HG02588 (cell line): ENCODE results near the gene EVL.

Experiments
- ATAC-seq: cut with Tn5 transposase; IDR thresholded peaks from one replicate; pipeline ENCODE4 v1.9.1; 2021; ENCODE audit warnings: mild to moderate bottlenecking, moderate library complexity; ENCODE audit not compliant: unreplicated experiment

The EVL gene

GRCh38 chr14:100106250-100107112 is 41.3 kb downstream of the EVL start:
- no peak for ATAC-seq

GRCh38 chr14:100107236-100107635 is 42.0 kb downstream of the EVL start:
- no peak for ATAC-seq

GRCh38 chr14:100108042-100108825 is 43.0 kb downstream of the EVL start:
- ATAC-seq = no peak

- ATAC-seq = no peak
These were observed 43.8 kb downstream of the EVL start for GRCh38 chr14:100108840-100109593.

GRCh38 chr14:100109594-100109955 is 44.4 kb downstream of the EVL start:
- no peak for ATAC-seq

- ATAC-seq = no peak
These were observed 45.6 kb downstream of the EVL start for GRCh38 chr14:100110816-100111215.

- no peak for ATAC-seq
These were observed 46.9 kb downstream of the EVL start for GRCh38 chr14:100111931-100112704.

- ATAC-seq = no peak
These were observed 49.0 kb downstream of the EVL start for GRCh38 chr14:100114109-100114765.

- no peak for ATAC-seq
These were observed 50.0 kb downstream of the EVL start for GRCh38 chr14:100115236-100115635.

GRCh38 chr14:100115726-100116125 is 50.5 kb downstream of the EVL start:
- no peak for ATAC-seq

- ATAC-seq = no peak
These were observed 50.9 kb downstream of the EVL start for GRCh38 chr14:100116134-100116533.

GRCh38 chr14:100117026-100117425 is 51.8 kb downstream of the EVL start:
- no peak for ATAC-seq

GRCh38 chr14:100117633-100118395 is 52.6 kb downstream of the EVL start:
- ATAC-seq = no peak

GRCh38 chr14:100118396-100119011 is 53.3 kb downstream of the EVL start:
- no peak for ATAC-seq

- ATAC-seq = no peak
These were observed 54.0 kb downstream of the EVL start for GRCh38 chr14:100119251-100119650.

GRCh38 chr14:100120522-100121269 is 55.5 kb downstream of the EVL start:
- ATAC-seq = no peak

- no peak for ATAC-seq
These were observed 56.6 kb downstream of the EVL start for GRCh38 chr14:100121643-100122480.
